Astrocyte of the hippocampus (primary cell): ENCODE measurements around the gene RABAC1.
"Not testable (repeated sequence)": the region's sequence is repeated elsewhere in the genome, so short reads cannot be mapped to it uniquely, and the experiment has no call there.

Source experiments
- DNase-seq: peaks from one replicate; pipeline ENCODE4 v3.0.0; 2011; ENCODE audit warnings: low read depth, low spot score

RABAC1 gene

DNA sequence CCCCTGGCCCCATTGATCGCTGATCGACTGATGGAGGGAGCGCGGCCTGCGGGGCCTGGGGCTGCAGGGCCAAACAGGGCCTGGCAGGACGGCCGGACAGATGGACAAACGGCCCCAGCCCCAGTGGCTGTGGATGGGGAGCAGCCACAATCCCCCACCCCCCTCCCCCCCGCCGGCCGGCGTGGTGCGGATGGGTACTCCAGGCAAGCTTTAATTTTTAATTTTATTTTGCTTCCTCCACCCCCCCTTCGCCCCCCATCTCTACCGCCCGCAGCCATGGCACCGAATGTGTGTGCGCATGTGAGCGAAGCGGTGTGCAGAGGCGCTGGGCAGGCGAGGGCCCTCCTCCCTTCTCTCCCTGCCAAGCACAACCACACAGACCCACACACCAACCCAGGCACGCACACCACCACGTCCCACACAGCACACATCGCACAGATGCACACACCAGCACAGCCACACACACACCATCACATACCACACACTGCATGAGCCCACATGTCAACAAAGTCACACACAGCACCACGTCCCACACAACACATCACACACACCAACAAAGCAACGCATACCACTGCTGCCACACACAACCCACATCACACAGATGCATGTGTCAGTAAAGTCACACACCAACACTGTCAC is 43.2 kb downstream of the RABAC1 start:
- DNase-seq: no peak

DNA sequence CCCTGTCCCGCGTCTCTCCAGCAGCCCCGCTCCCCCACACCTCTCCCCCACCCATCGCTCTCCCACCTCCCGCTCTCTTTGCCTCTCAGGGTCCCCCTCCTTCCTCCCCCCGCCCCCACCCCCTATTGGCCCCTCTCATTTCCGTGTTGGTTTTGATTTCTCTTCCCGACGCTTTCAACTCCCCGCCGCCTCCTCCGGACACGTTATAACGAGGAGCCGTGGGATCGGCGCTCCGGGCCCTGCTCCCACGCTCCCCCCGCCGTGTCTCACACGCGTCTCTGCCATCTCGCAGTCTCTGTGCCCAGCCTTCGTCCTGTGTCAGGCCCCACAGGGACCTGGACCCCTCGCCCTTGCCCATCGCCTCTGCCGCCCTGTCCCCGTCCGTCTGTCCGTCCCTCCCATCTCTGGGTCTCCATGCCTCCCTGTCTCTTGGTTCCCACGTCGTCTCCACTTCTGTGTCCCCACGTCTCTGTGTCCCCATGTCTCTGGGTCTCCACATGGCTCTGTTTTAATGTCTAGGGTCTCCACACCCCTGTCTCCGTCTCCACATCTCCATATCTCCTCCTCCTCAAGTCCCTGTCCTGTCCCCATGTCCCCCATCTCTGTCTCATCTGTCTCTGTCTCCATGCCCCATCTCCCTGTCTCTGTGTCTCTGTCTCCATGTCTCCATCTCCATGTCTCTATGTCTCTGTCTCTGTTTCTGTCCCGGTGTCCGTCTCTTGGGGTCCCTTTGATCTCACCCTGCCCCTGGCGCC is 43.9 kb downstream of the RABAC1 start:
- DNase-seq: no peak

DNA sequence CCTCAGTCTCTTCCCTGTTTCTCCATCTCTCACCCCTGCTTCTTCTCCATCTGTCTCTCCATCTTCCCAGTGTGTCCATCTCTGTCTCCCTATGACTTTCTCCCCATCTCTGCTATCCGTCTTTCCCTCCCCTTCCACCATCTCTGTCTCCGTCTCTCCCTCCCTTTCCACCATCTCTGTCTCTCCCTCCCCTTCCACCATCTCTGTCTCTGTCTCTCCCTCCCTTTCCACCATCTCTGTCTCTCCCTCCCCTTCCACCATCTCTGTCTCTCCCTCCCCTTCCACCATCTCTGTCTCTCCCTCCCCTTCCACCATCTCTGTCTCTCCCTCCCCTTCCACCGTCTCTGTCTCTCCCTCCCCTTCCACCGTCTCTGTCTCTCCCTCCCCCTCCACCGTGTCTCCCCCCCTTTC is 44.7 kb downstream of the RABAC1 start:
- DNase-seq: not testable (repeated sequence)

DNA sequence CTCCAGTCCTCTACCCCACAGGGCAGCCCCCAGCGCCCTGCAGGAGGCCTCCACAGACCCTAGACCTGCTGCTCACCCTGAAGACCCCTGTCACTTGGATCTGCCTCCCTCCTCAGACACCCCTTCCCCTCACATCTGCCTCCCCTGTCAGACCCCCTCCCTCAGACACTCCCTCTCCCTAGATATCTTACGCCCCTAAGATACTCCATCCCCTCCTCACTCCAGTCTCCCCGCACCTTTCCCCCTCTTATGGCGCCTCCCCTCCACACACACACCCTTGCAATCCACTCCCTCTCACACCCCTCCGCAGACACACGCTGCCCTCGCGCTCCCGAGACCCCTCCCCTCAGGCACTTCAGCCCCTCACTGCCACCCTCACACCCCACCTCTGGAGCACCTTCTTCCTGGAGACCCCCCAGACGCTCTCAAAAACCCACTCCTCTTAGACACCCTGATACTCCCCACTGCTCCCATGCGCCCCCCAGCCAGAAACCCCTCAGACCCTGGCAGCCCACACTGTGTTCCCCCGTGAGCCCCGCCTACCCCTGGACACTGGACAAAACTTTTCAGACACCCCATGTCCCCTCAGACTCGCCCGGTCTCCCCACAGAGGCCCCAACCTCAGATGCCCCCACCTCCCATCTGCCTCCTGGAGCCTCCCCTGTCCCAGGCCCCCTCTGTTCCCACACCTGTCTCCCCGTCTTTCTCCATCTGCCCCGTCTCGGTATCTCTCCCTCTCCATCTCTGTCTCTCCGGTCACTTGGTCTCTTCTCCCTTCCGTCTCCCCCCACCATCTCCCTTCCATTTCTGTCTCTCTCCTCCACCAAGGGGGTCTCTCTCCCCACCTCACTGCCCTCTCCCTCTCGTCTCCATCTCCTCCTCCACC is 45.3 kb downstream of the RABAC1 start:
- no peak for DNase-seq

DNA sequence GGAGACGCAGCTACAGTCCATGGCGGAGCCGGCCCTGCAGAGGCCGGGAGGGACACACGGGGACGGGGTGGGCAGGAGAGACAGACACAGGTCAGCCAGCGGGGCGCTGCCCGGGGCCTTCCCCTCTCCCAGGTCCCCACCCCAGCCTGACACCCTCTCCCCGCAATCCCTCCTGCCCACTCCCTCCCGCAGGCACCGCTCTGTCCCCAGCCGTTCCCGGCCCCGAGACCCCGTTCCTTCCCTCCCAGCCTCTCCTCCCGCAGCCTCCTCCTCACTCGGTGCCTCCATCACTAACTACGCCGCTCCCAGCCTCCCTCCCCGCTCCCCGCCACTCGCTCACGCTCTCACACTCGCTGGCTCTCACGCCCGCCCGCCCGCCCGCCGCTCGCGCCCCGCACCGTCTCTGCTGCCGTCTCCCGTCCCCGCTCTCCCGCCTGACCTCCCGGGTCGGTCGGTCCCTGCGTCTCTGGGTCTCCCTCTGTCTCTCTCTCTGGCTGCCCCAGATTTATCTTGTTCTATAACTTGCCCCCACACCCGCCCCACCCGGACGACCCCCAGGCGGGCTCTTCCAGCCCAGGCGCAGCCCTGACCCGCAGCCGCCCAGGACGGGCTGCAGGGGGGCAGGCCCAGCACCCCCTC is 46.1 kb downstream of the RABAC1 start:
- no peak for DNase-seq

DNA sequence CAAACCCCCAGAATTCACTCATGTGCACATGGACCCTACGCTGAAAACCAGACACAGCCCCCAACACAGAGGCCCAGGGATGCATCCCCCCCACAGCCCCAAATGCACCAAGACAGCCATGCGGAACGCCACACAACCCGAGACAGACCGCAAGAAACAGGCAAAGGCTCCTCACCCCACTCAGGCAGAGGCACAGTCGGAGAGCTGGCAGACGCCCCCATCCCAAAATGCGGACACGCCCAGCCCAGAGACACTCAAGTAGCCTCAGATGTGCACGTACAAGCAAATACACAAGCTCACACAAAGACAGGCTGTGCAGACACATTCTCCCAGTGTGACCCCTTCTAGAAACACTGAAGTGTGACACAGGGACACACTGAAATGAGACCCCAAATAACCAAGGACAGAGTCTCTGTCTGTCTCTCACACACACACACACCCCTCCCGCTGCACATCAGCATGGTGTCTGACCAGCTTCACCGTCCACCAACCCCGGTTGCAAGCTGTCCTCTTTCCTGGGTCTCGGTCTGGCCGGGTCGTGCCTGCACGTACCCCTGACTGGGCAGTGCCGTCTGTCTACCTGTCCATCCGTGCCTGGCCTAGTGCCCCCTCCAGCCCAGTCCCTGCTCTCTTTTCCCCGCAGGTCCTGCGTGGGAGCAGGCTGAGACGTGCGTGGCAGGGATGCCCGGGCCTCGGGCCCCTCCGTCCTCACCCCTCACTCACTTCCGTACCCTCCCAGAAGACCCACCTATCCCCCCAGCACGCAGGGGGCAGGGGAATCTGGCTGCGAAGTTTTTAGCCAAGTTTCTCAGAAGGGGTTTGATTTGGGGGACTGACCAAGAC is 47.0 kb downstream of the RABAC1 start:
- no peak for DNase-seq

DNA sequence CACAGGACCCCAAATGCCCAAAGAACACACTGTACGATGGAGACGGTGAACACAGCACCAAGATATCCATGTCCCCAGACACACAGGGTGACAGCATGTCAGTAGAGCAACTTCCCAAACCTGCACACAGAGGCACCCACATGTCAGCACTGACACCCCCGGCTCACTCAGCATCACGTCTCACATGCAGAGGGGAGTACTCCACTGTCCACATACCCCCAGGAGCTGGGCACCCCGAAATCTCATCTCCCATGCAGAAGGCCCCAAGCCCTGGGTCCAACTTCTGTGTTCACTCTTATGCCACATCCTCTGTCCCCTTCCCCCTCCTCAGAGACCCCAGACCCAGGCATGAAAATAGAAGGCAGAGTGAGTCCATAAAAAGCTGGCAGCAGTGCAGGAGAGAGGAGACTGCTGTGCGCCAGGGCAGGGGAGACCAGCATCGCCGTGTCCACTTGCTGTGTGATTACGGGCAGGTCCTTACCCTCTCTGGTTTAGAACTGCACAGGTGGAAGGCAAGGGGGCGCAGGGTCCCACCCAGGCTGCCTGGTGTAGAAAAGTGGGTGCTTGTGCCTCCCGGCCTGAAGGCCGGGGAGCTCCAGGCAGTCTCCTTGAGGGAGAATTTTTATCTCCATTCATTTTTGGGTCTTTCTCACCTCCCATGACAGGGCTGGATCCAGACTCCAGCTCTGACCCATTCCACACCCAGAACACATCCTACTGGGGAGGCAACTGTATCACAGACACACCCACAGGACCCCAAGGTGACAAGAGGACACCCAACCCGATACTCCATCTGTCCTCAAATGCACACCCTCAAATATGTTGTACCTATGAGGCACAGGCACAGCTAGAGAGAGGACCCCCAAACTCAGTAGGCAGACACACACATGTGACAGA is 47.9 kb downstream of the RABAC1 start:
- no peak for DNase-seq

DNA sequence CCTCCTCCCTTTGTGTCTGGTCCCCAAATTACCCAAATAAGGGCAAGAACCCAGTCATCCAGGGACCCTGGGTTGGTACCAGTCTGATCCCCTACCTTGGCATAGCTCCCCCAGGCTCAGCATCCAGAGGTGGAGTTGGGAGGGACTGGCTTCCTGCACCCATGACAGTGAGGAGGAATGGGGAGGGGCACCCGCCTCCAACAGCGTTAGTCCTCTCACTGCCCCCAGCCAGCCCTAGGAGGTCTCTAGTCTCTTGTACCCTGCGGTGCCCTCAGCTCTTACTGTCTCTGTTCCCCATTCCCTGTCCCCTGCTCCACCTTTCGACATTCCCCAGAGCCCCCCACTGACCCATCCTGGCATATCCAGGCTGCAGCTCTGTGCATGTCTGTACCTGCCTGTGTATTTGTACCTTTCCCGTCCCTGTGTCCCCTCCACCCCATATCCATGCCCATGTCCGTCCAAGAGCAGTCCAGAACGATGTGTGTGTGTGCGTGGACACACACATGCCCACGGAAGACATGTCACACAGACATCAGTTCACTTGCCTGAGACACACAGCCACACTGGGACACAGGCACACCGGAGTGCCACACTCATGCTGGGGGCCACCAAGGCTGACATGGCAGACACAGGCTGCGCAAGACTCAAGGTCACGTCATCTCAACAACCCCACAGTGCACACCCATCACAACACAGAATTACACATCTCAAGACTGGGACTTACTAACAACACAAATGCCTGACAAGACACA is 48.7 kb downstream of the RABAC1 start:
- no peak for DNase-seq

DNA sequence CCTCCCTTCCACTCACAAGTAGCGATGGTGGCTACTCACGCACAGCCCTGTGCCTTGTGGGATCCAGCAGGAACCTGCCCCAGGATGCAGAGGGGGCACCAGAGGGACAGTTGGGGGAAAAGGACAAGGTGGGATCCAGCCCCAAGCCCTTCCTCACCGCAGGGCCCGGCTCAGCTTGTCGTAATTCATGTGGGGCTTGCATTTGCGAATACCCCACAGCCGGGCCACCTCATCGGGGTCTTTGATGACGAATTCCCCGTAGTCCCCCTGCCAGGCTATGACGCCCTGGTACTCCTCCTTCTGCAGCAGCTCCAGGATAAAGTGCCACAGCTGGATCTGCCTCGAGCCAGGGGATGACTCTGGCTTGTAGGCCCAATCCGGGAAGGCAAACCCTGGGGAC is 49.4 kb downstream of the RABAC1 start:
- DNase-seq: no peak

DNA sequence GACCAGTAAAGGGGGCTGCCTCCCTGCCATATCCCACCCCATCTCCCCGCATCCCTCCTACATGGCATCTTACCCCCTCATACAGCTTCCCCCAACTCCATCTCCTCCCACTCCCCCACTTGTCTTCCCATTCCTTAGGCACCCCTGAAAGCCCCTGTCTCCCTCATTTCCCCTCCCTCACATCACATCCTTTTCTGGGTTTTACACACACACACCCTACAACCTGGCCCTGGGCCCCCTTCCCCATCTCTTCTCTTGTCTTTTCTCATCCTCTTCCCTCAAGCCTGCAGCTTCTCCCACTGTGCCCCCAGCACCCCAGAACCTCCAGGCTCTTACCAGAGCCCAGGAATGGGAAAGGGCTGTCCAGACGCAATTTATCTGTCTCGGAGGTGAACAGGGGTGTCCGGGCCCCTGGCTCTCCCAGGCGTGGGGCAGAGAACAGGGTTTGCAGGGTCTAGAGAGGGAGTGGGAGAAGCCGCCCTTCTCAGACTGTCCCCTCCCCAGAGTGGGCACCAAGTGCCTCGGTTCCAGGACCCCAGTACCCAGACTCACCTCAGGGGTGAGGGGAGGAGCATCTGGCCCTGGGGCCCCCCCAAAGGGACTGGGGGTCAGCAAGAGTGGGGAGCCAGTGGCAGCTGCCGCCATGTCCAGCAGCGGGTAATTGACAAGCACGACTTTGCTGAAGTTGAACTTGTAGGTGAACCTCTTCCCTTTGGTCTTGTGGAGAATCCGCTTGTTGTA is 50.2 kb downstream of the RABAC1 start:
- no peak for DNase-seq

DNA sequence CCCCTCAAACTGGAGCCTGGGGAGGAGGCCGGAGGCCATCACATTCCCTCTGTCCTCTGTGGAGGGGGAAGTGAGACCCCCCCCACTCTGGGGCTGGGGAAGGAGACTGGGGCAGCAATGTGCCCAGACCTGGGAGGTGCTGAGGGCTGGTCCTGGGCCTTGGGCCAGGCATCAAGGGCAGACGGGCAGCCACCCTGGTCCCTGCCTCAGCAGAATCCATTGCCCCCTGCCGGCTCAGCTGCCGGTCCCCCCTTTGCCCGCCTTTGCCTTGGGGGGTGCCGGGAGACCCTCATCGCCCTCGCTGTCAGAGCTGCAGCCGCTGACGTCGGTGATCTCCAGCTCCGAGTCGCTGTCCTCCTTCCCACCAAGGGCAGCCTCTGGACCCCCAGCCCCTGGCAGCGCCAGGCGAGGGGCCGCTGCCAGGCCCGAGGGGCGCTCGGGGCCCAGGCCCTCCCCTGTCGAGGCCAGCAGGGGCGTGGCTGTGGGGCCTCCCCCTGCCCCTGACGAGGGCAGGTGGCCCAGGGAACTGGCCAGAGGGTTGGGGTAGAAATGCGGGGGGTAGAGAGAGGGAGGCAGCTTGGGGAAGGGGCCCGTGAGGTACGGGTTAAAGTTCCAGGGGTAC is 51.0 kb downstream of the RABAC1 start:
- DNase-seq: no peak

DNA sequence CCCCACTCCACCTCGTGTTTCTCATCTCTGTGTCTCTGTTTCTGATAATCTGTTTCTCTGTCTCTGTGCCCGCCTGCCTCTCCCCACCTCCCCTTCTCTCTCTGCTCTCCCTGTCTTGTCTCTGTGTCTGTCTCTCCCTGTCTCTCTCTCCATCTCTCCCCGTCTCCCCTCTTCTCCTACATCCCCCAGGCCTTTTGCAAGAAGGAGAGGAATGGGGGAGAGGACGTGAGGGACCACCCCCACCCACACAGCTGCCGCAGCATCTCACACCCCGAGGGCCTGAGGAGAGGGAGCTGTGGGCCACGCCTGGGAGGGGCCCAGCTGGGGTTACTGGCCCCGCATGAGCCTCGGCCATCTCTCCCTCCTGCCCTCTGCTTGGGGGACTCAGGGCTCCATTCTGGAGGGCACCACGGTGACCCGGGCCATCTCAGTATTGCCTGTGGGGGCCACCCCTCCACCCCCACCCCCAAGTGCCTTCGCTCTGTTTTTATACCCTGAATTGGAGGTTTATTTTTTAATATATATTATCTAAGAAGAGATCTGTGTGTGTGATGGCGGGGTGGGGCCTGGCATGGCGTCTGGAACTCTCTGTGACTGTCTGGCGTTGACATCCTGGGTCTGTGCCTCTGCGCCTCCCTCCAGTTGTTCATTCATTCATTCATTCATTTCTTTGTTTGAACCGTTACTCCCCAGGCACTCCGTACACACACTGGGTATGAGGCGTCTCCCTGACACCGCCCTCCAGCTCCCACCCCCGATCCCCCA is 52.0 kb downstream of the RABAC1 start:
- no peak for DNase-seq
